ENCODE data around the gene OR2T6.
"Not testable (repeated sequence)": the region's sequence is repeated elsewhere in the genome, so short reads cannot be mapped to it uniquely, and the experiment has no call there.

OR2T6 gene

GRCh38 chr1:248375446-248375845 is at the start of gene OR2T6:
TSS of gene OR2T6 (plus strand) at chr1:248375746. CDS start at chr1:248387609, 11,863 bp downstream.
- no peak for FAIRE-seq
- DNase-seq (ENCODE audit: extremely low spot score, insufficient read length, low read depth): no peak

GRCh38 chr1:248343451-248343850 is 32.1 kb upstream of the OR2T6 start:
- FAIRE-seq: no peak
- DNase-seq (ENCODE audit: extremely low spot score, insufficient read length, low read depth): no peak

- FAIRE-seq (no peak), DNase-seq (ENCODE audit: extremely low spot score, insufficient read length, low read depth) (no peak)
These were observed 27.1 kb upstream of the OR2T6 start, which contains the start of gene OR14C36 for GRCh38 chr1:248348475-248348874. TSS of gene OR14C36 (plus strand) at chr1:248348775. CDS start at chr1:248348775, 0 bp downstream.

GRCh38 chr1:248359415-248359814 is 16.1 kb upstream of the OR2T6 start:
- no peak for FAIRE-seq
- DNase-seq (ENCODE audit: extremely low spot score, insufficient read length, low read depth): no peak

- FAIRE-seq: no peak
- no peak for DNase-seq (ENCODE audit: extremely low spot score, insufficient read length, low read depth)
These were observed 14.3 kb upstream of the OR2T6 start, which contains the start of gene OR2T4 for GRCh38 chr1:248361121-248361715. TSS of gene OR2T4 (plus strand) at chr1:248361665. CDS start at chr1:248361665, 0 bp downstream.

- no peak for DNase-seq (ENCODE audit: extremely low spot score, insufficient read length, low read depth)
- no peak for FAIRE-seq
These were observed 8.9 kb upstream of the OR2T6 start for GRCh38 chr1:248366609-248367008.

GRCh38 chr1:248372394-248372793 is 3.2 kb upstream of the OR2T6 start:
- DNase-seq (ENCODE audit: extremely low spot score, insufficient read length, low read depth) (no peak), FAIRE-seq (no peak)

GRCh38 chr1:248373761-248374160 is 1.8 kb upstream of the OR2T6 start:
- no peak for FAIRE-seq
- no peak for DNase-seq (ENCODE audit: extremely low spot score, insufficient read length, low read depth)

- no peak for FAIRE-seq
- DNase-seq (ENCODE audit: extremely low spot score, insufficient read length, low read depth): no peak
These were observed 1.4 kb downstream of the OR2T6 start for GRCh38 chr1:248376916-248377315.

GRCh38 chr1:248380854-248381253 is 5.3 kb downstream of the OR2T6 start:
- DNase-seq (ENCODE audit: extremely low spot score, insufficient read length, low read depth): no peak
- no peak for FAIRE-seq

- FAIRE-seq (no peak), DNase-seq (ENCODE audit: extremely low spot score, insufficient read length, low read depth) (no peak)
These were observed 12.9 kb downstream of the OR2T6 start for GRCh38 chr1:248388426-248388825.

GRCh38 chr1:248393050-248393449 is 17.5 kb downstream of the OR2T6 start:
- no peak for FAIRE-seq
- DNase-seq (ENCODE audit: extremely low spot score, insufficient read length, low read depth): no peak

- no peak for FAIRE-seq
These were observed 27.2 kb downstream of the OR2T6 start, which contains the start of gene OR2T1 for GRCh38 chr1:248402748-248403147. TSS of gene OR2T1 (plus strand) at chr1:248403048. CDS start at chr1:248406148, 3,100 bp downstream.

GRCh38 chr1:248404024-248404423 is 28.5 kb downstream of the OR2T6 start:
- DNase-seq (ENCODE audit: extremely low spot score, insufficient read length, low read depth) (peak; percentile 2), FAIRE-seq (peak; percentile 93)

More at GRCh38 chr1:248402748-248403147, 27.2 kb downstream of the OR2T6 start, which contains the start of gene OR2T1:
- DNase-seq (ENCODE audit: extremely low spot score, insufficient read length, low read depth): no peak

- no peak for DNase-seq (ENCODE audit: extremely low spot score, insufficient read length, low read depth)
- FAIRE-seq: no peak
These were observed 31.5 kb downstream of the OR2T6 start for GRCh38 chr1:248406721-248407692.

- no peak for DNase-seq (ENCODE audit: extremely low spot score, insufficient read length, low read depth)
These were observed 40.7 kb downstream of the OR2T6 start for GRCh38 chr1:248416226-248416625.

GRCh38 chr1:248417854-248418253 is 42.3 kb downstream of the OR2T6 start:
- FAIRE-seq (no peak), DNase-seq (ENCODE audit: extremely low spot score, insufficient read length, low read depth) (no peak)

More at GRCh38 chr1:248416226-248416625, 40.7 kb downstream of the OR2T6 start:
- peak; percentile 69 for FAIRE-seq

- DNase-seq (ENCODE audit: extremely low spot score, insufficient read length, low read depth) (no peak), FAIRE-seq (peak; percentile 63)
These were observed 45.8 kb downstream of the OR2T6 start for GRCh38 chr1:248421384-248421783.

GRCh38 chr1:248427526-248428191 is 52.1 kb downstream of the OR2T6 start:
- DNase-seq (ENCODE audit: extremely low spot score, insufficient read length, low read depth); FAIRE-seq: not testable (repeated sequence)

GRCh38 chr1:248428192-248428533 is 52.6 kb downstream of the OR2T6 start:
- not testable (repeated sequence) for DNase-seq (ENCODE audit: extremely low spot score, insufficient read length, low read depth)

More at GRCh38 chr1:248428192-248428533, 52.6 kb downstream of the OR2T6 start:
- FAIRE-seq: peak; percentile 99
